GM12801 (cell line): ENCODE results near the gene CXADR.

Source experiments
- TF ChIP-seq, protein P1 (sequence below): IDR thresholded peaks from one replicate; pipeline ENCODE4 v1.5.1; 2011; ENCODE audit warnings: control low read depth; ENCODE audit not compliant: insufficient read length; ENCODE audit errors: extremely low read depth

CXADR gene

DNA sequence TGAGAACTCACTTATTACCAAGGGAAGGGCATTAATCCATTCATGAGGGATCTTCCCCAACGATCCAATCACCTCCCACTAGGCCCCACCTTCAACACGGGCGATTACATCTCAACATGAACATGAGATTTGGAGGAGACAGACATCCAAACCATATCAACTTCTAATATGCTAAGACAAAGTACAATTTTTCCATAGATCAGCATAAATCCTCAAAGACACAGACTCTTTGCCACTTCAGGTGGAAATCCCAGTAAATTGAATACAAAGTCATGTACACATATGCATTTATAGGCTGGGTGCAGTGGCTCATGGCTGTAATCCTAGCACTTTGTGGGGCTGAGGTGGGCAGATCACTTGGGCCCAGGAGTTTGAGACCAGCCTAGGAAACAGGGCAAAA is 18.8 kb upstream of the CXADR start:
- TF ChIP-seq, protein P1, sequence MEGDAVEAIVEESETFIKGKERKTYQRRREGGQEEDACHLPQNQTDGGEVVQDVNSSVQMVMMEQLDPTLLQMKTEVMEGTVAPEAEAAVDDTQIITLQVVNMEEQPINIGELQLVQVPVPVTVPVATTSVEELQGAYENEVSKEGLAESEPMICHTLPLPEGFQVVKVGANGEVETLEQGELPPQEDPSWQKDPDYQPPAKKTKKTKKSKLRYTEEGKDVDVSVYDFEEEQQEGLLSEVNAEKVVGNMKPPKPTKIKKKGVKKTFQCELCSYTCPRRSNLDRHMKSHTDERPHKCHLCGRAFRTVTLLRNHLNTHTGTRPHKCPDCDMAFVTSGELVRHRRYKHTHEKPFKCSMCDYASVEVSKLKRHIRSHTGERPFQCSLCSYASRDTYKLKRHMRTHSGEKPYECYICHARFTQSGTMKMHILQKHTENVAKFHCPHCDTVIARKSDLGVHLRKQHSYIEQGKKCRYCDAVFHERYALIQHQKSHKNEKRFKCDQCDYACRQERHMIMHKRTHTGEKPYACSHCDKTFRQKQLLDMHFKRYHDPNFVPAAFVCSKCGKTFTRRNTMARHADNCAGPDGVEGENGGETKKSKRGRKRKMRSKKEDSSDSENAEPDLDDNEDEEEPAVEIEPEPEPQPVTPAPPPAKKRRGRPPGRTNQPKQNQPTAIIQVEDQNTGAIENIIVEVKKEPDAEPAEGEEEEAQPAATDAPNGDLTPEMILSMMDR = no peak

DNA sequence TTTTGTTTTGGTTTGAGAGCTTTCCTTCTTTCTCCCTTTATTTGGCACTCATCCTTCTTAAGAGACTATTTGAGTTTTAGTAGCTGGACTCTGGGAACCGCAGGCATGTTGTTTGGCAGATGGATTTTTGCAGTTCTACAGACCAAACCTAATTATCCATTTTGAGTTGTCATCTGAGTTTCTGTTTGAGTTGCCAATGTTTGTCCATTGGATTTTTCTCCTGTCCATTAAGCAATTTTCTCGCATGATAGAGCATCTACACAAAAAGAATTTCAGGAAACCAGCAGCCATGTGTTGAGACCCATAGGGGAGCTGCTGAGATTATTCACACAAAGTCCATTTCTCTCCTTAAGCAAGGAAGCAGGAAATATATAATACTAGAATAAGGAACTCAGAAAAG is 17.2 kb upstream of the CXADR start:
- TF ChIP-seq, protein P1 = no peak

DNA sequence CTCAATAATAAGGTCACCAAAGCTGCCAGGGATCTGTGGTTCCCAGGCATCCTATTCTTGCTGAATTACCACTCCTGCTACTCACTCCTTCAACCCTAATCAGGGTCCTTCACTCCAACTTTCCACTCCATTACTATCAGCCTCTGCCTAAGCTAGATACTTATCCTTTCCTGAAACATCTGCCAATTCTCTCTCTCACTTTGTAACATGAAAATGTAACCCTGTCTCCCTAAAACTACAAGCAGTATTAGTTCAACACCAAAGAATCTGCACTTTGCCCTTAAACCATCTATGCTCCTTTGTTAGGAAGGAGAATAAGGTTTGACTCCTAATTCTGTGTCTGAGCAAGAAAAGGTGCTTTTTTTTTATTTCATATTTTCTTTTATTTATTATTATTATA is 15.5 kb upstream of the CXADR start:
- TF ChIP-seq, protein P1 = no peak

DNA sequence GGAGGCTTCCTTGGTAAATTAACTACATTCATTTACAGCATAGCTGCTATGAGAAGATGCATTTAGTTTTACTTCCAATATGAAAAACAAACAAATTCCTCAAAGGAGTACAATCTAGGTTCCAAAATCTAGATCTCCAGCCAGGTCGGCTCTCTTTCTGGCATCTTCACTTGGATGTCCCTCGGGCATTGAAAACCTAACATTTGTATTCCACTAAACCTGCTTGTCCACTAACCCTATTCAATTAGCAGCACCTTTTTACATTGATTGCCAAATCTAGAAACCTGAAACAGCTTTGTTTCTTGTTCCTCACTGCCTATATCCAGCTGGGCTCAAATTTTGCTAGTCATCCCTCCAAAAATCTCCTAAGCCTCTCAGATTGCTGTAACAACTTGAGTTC is 14.3 kb upstream of the CXADR start:
- TF ChIP-seq, protein P1 = no peak

DNA sequence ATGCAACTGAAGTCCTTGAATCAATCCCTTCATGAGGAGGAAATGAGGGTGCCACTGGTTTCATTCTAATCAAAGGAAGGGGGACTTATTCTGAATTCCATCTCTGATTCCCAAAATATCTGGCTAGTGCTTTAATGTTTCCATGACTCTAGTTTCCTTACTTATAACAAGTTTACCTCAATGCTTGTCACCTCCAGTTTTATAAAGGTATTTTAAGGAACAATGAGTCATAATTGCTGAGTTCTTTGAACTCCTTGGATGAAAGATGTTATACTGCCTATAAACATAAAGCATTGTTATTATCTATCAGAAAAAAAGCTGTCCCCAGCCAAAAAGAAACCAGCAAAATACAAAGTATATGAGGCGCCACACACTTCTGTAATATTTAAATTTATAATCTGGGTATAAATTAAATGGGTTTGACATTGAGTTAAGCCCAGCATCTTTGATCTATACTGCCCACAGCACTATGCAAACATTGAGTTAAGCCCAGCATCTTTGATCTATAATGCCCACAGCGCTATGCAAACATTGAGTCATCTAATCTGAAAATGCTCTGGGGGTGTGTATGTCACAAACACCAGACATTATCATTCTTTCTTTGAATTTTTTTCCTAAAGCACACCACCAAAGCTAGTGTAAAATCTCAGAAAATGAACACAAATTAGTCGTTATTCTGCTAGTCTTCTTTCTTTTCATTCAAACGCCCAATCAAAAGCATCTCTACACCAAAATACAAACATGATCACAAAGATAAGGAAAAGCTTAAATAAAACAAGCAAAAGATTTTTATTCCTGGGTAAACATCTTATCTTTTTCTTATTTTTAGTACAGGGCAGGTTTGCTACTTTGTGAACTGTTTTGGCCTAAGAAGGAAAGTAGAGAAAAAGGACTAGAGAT is 11.5 kb upstream of the CXADR start:
- TF ChIP-seq, protein P1 = no peak

DNA sequence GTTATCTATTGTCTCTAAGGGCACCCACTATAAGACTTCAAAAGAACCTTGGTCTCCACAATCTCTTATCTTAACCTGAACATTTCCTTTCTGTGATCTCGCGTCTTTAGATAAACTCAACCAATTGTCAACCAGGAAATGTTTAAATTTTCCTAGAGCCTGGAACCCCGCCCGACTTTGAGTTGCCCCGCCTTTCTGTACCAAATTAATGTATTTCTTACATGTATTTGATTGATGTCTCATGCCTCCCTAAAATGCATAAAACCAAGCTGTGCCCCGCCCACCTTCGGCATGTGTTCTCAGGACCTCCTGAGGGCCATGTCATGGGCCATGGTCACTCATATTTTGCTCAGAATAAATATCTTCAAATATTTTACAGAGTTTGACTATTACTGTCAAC is 5.9 kb upstream of the CXADR start:
- TF ChIP-seq, protein P1 = no peak

DNA sequence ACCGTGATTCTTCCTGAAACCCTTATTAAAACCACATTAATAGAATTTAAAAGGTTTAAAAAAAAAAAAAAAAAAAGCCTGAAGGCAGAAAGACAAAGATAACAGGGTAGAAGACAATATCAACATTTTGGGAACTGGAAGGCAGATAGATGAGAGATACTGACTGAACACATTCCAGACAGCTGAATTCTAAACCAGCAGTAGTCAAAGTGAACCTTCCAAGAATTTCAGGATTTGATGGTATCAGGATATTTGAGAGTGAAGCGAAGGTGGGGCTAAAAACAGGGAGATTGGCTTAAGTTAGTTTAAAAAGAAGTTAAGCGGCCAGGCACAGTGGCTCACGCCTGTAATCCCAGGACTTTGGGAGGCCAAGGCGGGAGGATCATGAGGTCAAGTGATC is 5.3 kb upstream of the CXADR start:
- TF ChIP-seq, protein P1 = no peak
